ENCODE results near the gene ZNF595.
"Not testable (repeated sequence)": the region's sequence is repeated elsewhere in the genome, so short reads cannot be mapped to it uniquely, and the experiment has no call there.

GRCh38 chr4:86559-87324 is 33.6 kb downstream of the ZNF595 start:
- TF ChIP-seq CTCF (IDR thresholded peaks at IDR 0.05); POLR2AphosphoS5 (IDR thresholded peaks at IDR 0.05); EP300 (IDR thresholded peaks at IDR 0.05); POLR2A (IDR thresholded peaks at IDR 0.05; ENCODE audit: low read depth): not testable (repeated sequence)
